Kidney tubule cell (primary cell): ENCODE results near the gene RGMB.
"Not testable (repeated sequence)": the region's sequence is repeated elsewhere in the genome, so short reads cannot be mapped to it uniquely, and the experiment has no call there.

Source experiments
- DNase-seq: peaks from one replicate; pipeline ENCODE4 v3.0.0-alpha.2; 2018; ENCODE audit warnings: low spot score

Gene RGMB, protein sequence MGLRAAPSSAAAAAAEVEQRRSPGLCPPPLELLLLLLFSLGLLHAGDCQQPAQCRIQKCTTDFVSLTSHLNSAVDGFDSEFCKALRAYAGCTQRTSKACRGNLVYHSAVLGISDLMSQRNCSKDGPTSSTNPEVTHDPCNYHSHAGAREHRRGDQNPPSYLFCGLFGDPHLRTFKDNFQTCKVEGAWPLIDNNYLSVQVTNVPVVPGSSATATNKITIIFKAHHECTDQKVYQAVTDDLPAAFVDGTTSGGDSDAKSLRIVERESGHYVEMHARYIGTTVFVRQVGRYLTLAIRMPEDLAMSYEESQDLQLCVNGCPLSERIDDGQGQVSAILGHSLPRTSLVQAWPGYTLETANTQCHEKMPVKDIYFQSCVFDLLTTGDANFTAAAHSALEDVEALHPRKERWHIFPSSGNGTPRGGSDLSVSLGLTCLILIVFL

DNA sequence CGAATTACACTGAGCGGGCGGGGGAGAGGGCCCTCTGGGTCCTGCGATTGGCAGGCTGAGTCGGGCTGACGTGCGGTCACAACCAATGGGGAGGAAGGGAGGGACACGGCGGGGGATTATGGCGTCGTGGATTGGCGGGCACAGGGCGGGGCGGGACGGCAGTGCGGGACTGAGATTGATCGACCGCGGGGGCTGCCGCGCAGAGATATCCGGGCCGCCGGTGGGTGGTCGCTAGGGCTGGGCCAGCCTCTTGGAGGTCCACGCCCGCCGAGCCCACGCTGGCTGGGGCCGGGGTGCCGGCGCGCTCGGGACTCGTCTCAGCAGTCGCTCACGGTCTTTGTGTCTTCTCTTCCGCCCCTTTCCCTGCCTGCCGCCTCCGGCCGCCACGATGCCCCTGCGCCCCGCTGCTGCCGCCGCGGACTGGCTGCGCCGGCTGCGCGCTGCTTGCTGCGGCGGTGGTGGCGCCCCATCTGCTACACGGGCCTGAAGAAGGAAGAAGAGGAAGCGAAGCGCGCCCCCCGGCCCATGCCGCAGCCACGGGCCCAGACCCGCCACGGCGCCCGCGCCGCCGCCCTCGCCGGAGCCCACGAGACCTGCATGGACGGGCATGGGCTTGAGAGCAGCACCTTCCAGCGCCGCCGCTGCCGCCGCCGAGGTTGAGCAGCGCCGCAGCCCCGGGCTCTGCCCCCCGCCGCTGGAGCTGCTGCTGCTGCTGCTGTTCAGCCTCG lies at the start of gene RGMB:
RGMB (plus strand) TSS at position 200 of the 728 bp plus-strand sequence; CDS start at position 608, 408 bp downstream.
- peak; percentile 99 for DNase-seq

DNA sequence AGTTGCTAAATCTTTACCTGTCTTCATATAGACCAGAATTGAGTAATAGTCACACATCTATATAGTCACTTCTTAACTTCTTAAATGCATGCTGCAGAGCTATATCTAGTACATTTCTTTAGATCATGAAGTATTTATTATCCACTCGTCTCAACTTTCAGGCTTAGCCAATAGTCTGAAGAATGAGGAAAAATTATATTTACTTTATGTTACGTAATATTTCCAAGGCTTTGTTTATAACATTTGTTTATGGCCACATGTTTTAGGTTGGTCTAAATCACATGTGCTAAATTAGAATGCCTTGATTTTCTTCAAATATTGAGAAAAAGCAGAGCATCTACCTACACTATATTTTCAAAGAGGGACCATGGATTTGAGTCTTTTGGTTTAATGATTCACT lies 47.2 kb upstream of the RGMB start:
- DNase-seq, result no peak

DNA sequence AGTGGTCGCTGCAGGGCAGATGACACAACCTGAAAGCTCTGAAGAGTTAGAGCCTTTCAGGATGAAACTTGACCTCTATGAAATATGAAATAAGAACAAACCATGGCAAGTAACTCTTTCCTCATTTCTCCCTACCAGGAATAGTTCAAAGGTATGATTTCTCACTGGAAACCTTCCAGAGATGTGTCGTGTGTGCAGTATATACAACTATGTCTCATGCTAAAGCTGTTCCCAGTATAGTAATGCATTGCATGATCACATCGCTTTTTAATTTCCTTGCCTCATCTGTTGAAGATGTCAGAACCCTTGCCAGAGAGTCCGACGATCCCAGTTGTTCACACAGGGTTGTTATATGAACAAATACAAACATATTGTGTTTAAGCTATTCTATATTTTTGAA lies 45.8 kb upstream of the RGMB start:
- DNase-seq, result no peak

DNA sequence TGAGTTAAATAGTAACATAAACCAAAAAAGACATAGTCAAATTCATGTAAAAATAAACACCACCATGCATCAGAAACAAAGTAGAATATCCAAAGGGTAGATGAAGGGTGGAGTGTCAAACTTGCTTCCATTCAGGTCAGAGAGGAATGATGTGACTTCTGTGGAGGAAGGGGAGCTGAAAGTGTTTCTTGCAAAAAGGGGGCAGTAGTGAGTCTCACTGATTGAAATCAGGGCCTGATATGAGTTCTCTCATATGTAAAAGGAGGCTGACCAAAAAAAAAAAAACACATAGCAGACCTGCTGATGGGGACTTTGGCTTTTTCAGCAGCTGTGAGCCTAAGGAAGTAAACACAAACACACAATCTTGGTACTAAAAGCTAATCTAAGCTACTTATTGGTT lies 38.8 kb upstream of the RGMB start:
- DNase-seq, result no peak

DNA sequence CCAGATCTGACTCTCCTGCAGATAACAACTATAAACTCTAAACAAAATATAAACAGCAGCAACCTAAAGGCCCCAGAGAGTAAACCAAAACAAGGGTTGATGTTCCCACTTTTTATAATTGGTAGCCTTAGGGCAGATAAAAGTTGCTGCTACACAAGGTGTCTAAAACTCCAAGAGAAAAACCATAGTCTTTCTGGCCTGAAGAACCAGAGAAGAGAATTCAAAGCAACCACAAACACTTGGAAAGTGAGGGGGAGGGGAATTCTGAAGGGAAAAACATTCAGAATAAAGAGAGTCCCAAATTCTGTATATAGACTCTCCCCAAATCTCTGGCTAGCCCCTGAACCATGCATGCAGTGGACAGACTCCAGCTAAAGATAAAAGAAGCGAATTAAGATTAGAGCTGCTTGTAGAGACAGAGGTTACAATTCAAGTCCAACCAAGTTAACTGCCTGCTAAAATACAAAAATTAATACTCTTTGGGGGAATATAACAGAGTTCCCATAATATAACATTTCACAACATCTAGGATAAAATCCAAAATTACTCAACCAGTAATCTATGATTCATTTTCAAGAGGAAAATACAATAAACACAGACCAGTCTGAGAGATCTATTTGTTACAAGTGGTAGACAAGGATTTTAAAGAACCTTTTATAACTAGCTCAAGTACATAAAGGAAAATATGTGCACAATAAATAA lies 37.5 kb upstream of the RGMB start:
- DNase-seq, result no peak

DNA sequence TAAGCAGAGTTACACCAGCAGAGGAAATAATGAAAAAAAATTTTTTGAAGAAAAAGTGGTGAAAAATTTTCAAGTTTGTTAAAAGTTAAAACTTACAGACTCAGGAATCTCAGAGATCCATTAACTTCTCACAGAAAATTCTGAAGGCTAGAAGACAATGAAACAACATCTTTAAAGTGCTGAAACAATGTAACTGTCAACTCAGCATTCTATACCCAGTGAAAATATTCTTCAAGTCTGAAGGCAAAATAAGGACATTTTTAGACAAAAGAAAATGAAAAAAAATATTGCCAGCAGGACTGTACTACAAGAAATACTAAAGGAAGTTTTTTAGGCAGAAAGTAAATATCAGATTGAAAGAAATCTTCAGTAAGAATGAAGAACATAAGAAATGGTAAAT lies 36.7 kb upstream of the RGMB start:
- no peak for DNase-seq

DNA sequence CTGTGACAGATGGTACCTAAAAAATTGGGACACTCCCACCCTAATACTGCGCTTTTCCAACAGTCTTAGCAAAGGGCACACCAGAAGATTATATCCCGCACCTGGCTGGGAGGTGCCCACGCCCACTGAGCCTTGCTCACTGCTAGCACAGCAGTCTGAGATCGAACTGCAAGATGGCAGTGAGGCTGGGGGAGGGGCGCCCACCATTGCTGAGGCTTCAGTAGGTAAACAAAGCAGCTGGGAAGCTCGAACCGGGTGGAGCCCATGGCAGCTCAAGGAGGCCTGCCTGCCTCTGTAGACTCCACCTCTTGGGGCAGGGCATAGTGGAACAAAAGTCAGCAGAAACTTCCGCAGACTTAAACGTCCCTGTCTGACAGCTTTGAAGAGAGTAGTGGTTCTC lies 36.0 kb upstream of the RGMB start:
- not testable (repeated sequence) for DNase-seq

DNA sequence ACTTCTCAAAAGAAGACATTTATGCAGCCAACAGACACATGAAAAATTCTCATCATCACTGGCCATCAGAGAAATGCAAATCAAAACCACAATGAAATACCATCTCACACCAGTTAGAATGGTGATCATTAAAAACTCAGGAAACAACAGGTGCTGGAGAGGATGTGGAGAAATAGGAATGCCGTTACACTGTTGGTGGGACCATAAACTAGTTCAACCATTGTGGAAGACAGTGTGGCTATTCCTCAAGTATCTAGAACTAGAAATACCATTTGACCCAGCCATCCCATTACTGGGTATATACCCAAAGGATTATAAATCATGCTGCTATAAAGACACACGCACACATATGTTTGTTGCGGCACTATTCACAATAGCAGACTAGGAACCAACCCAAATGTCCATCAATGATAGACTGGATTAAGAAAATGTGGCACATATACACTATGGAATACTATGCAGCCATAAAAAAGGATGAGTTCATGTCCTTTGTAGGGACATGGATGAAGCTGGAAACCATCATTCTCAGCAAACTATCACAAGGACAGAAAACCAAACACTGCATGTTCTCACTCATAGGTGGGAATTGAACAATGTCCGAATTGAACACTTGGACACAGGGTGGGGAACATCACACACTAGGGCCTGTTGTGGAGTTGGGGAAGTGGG lies 34.8 kb upstream of the RGMB start:
- DNase-seq, result not testable (repeated sequence)

DNA sequence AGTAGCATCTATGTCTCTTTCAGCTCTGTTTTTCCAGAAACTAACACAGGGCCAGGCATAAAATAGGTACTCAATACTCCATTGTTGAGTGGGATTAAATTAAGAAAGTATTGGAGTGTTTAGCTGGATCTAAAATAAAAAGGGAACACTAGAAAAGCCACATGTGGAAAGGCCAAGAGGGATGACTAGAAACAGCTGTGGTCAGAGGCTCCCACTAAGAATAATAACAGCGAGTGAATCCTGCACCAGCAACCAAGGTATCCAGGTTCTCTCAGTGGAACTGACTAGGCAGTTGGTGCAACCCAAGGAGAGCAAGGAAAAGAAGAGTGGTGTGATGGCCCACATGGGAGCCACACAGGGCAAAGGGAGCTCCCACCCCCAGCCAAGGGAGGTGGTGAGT lies 31.5 kb upstream of the RGMB start:
- DNase-seq, result no peak

DNA sequence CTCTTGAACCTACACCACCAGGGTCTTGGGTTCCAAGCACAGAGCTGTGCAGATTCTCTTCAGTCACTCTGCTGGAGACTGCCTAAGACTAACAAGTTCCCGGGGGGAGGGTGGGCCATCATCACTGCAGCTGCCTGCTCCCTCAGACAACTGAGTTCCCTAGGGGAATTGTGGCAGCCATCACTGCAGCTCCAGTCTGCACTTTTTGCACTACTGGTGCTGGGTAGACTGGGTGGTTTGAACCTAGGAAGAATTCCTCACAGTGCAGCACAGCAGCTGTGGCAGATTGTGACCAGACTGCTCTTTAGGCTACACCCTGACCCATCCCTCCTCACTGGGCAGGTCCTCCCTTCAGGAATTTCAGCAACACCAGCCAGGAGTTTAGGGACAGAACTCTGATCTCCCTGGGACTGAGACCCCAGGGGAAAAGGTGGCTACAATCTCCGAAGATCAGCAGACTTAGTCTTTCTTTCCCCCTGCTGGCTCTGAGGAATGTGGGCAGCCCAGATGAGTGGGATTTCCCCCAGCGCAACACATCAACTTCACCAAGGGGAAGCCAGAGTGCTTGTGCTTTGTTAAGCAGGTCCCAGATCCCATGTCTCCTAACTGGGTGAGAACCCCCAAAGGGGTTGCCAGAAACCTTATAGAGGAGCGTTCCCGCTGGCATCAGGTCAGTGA lies 30.9 kb upstream of the RGMB start:
- DNase-seq, result no peak

DNA sequence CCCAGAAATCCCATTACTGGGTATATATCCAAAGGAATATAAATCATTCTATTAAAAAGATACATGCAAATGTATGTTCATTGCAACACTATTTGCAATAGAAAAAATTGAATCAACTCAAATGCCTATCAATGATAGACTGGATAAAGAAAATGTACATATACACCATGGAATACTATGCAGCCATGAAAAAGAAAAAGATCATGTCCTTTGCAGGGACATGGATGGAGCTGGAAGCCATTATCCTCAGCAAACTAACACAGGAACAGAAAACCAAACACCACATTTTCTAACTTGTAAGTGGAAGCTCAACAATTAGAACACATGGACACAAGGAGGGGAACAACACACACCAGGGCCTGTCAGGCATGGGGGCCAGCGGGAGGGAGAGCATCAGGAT lies 25.2 kb upstream of the RGMB start:
- not testable (repeated sequence) for DNase-seq

DNA sequence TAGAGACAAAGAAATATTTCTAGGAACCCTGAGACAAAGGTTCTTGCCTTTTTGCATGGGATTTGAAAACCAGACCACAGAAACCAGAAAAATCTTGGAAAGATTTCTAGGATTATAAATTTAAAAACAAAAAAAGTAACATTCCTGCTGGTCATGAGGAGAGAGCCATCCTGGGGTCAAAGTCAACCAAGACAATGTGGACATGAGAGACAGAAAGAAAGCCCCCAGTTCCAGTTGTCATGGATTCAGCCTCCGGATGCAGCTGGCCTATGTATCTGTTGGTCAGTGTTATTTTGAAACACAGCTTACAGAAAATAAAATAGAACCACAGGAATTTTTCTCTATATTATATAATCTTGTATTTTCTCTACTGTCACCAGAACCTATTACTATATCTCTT lies 24.4 kb upstream of the RGMB start:
- DNase-seq, result no peak

DNA sequence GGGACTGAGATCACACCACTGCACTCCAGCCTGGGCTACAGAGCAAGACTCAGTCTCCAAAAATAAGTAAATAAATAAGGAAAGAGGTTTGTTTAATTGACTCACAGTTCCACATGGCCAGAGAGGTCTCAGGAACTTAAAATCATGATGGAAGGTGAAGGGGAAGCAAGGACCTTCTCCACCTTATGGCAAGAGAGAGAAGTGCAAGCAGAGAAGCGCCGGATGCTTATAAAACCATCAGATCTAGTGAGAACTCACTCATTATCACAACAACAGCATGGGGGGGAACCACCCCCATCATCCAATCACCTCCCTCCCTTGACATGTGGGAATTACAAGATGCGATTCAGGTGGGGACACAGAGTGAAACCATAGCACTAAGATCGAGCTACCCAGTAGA lies 22.8 kb upstream of the RGMB start:
- DNase-seq, result peak; percentile 42

DNA sequence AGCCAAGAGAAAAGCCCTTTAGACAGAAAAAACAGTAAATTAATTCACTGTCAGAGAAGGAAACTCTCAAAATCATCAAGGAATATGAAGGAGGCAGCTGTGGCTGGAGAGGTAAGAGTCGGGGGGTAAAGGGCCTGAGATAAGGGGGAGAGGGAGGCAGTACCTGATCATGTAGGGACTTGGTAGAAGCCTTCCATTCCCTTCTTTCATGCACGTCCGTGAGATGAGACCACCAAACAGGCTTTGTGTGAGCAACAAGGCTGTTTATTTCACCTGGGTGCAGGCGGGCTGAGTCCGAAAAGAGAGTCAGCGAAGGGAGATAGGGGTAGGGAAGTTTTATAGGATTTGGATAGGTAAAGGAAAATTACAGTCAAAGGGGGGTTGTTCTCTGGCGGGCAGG lies 21.1 kb upstream of the RGMB start:
- DNase-seq, result not testable (repeated sequence)

DNA sequence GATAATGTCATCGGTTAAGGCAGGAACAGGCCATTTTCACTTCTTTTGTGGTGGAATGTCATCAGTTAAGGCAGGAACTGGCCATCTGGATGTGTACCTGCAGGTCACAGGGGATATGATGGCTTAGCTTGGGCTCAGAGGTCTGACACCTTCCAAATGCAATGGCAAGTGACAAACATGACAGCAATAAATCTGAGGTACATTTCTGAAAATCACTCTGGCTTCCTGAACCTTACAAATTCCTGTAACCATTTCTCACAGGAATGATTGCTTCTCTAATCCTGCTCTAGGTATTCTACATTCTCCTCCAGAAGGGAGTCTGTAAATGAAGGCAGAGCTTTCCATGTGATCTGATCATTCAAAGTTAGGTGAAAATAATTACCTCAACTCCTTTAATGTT lies 20.7 kb upstream of the RGMB start:
- DNase-seq, result not testable (repeated sequence)

DNA sequence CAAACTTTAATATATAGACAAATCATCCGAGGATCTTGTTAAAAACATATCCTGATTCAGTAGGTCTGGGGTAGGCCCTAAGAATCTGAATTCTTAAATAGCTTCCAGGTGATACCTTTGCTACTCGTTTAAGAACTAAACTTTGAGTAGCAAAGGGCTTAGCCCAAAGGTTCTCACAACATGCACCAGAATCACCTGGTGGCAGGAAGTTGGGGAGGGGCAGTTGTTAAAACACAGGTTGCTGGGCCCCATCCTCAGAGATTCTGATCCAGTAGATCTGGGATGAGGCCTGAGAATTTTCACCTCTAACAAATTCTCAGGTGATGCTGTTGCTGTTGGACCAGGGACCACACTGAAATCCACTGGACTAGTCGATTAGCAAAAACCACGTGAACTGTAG lies 20.0 kb upstream of the RGMB start:
- DNase-seq, result no peak

DNA sequence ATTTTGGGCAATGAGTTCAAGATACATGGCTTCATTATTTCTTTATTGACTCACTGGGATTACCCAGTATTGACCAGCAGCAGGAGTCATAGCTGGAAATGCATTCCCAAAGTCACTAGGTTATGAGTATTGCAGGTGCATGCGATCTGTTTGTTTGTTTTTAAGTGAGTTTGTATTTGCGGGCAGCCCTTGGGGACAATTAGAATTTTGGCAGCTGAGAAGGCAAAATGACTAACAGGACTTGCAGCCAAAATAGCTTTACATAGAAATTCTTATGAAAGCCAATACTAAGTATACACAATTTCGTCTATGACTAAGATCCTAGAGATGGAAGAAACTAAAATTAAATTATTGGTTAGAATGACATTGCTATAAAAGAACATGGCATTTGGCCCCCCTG lies 18.1 kb upstream of the RGMB start:
- peak; percentile 21 for DNase-seq

DNA sequence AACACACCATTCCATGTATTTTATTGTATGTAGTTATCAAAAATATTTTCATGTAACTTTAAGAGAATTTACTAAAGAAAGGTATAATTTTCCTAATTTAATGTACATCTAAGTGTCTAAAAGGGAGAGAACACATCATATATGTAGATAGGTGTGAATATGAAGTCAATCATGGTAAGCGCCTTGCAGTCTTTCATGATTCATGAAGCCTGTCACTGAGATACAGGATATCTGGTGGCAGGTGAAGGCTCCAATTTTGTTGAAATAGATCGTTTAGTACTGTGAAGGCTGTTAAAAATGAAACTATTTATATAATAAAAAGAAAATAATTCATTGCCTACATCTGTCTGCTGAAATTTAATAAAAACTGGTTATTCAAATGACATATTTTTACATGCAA lies 15.5 kb upstream of the RGMB start:
- no peak for DNase-seq

DNA sequence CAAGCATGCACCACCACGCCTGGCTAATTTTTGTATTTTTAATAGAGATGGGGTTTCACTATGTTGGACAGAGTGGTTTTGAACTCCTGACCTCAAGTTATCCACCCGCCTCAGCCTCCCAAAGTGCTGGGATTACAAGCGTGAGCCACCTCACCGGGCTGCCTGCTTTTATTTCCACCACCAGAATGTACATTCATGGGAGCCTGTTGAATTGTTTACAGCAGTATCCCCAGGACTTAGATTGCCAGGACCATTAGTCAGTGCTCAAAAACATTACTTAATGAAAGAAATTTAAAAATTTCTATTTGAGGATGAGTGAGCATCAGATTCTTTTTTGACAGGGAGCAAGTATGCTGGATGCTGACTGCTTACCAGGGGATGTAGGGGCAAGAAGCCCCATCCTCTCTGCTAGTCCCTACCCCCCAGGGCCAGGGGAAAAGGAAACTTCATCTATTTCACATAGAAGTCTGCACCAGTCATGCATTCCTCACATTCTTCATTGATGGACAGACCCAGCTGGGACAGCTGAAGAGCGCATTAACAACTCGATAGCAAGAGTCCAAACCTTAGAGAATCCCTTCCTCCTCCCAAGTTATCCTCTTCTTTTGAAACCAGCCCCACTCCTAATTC lies 10.3 kb upstream of the RGMB start:
- peak; percentile 90 for DNase-seq

DNA sequence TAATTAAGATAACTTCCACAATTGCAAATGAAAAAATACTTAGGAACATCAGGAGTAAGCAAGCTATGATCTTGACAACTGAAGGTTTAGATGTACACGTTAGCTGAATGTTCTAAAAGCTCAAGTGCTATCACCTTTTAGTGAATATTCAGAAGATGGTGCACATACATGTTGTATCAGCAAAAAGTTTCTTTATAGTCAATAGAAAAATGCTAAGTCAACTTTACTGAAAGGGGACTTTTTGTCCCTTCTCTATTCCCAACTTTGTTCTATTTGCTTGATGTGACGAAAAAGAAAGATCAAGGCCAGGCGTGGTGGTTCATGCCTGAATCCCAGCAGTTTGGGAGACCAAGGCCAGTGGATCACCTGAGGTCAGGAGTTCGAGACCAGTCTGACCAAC lies 7.6 kb upstream of the RGMB start:
- DNase-seq, result no peak

DNA sequence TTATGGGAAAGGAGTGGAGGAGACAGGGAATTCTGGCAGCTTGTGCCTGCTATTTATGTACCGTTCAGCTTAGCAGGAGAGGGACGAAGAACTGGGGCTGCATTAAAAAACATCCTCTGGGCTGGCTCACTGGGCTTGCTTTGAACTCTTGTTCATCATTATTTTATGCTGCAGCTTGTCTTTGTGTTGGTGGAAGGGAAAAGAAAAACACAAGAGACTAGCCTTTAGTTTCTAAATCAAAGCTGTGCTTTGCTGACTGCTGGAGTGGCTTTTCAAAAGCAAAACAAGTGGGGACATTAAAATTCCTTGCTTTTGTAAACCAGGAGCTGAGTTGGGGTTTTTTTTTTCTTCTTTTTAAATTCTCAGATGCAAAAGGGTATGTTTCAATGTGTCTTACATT lies 5.9 kb upstream of the RGMB start:
- no peak for DNase-seq
